GM18505 (cell line): ENCODE data around the gene TRERF1.
"Not testable (repeated sequence)": the region's sequence is repeated elsewhere in the genome, so short reads cannot be mapped to it uniquely, and the experiment has no call there.

ENCODE experiments used
- ATAC-seq: cut with Tn5 transposase; IDR thresholded peaks from one replicate; pipeline ENCODE4 v1.9.1; 2021; ENCODE audit not compliant: unreplicated experiment
- POLR2A ChIP-seq: IDR thresholded peaks from 4 replicates; pipeline ENCODE4 v1.6.1; 2011; ENCODE audit warnings: borderline replicate concordance; ENCODE audit not compliant: insufficient read depth, insufficient read length; ENCODE audit errors: extremely low read depth

TRERF1 gene

GRCh38 chr6:42226161-42226611, 225.5 kb downstream of the TRERF1 start:
- no peak for TF ChIP-seq POLR2A
- ATAC-seq: no peak

DNA sequence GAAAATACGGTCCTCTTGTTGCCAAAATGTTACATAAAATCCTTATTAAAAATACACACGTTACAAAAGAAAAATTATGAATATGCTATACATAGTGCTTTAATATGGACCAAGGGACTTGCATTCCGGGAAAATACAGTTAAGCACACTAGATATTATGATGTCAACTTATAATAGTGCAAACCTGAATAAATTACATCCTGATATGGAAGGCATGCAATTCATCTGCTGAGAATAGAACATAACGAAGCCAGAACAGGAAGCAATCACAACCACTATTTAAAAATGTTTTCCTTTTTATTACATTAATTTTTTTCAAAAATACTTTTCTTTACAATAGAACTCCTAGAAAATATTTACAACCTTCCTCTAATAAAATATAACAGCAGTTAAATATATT, 226.3 kb downstream of the TRERF1 start:
- no peak for TF ChIP-seq POLR2A
- ATAC-seq: no peak

GRCh38 chr6:42225029-42225339, 226.7 kb downstream of the TRERF1 start:
- no peak for ATAC-seq
- TF ChIP-seq POLR2A: no peak

GRCh38 chr6:42224222-42225028, 227.3 kb downstream of the TRERF1 start:
- no peak for TF ChIP-seq POLR2A
- ATAC-seq: peak; percentile 89

DNA sequence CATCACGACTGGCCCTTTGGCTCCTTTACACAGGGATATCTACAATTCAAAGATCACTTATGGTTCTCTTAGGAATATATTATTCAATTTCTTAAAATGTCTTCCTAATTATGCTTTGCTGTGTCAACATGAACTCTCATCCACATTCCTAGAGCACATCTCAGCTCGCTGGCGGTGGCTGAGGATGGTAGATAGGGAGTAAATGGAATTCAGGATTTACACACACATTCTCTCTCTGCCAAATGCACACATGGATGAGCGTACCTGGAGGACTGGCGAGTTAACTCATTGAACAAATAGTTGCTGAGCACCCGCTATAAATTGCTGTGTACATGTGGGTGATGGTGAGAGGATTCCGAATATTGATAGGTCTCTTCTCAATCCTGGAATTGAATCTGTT, 229.3 kb downstream of the TRERF1 start:
- no peak for ATAC-seq

DNA sequence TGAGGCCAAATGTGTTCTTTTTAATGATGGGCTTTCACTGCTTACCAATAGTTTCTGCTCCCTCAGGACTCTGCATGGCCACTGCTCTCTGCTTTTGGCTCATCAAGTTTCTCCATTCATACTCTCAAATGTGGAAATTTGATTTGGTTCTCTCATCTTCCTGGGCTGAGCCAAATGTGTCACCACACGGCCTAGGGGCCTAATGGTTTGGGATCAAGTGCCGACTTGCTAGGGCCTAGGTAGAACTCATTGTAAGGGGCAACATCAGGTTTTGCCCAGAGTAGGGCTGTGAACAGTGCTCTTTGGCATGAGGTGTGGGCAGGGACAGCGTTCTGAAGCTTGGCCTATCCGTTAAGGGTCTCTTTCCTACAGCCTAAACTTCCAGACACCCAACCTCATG, 230.2 kb downstream of the TRERF1 start:
- no peak for TF ChIP-seq POLR2A
- no peak for ATAC-seq

More for the DNA sequence above, 229.3 kb downstream of the TRERF1 start:
- TF ChIP-seq POLR2A: no peak

DNA sequence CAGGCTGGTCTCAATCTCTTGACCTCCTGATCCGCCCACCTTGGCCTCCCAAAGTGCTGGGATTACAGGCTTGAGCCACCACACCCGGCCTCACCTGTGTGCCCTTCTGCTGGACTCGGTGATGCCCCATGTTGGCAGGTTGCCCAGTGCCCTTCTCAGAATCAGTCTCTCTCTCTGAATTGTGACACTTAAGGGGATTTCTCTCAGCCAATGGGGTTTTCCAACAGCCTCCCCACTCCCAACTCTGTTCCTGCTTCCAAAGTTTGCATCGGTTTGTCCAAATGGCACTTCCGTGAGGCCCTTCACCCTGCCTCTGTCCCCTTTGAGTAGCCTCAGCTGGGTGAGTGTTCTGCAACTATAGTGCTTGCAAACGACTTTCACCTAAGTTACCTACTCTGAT, 230.9 kb downstream of the TRERF1 start:
- TF ChIP-seq POLR2A: no peak
- no peak for ATAC-seq

- ATAC-seq: peak; percentile 89
- TF ChIP-seq POLR2A: peak; percentile 95
Observed at GRCh38 chr6:42217519-42218367, 234.0 kb downstream of the TRERF1 start, which contains the start of gene MRPS10. Gene MRPS10, minus strand, starts transcription at chr6:42217861. Its CDS starts 12 bp downstream, at chr6:42217849.

DNA sequence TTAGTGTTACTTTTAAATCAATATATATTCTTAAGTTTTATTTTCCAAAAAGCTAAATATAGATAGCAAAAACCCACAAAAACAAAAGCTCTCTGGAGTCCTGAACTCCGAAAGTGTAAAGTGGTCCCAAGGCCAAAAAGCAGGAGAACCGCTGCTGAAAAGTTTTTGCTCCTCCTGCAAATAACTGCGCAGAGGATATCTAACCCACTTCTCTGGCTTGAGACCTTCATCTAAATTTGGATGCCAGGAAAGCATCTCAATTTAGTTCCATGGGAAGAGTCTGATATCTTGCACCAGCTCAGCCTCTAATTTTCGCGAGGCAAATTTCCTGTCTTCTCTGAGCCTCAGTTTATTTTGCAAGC, 234.6 kb downstream of the TRERF1 start:
- no peak for TF ChIP-seq POLR2A
- no peak for ATAC-seq

- not testable (repeated sequence) for ATAC-seq
Observed at GRCh38 chr6:42216495-42216894, 235.2 kb downstream of the TRERF1 start.

DNA sequence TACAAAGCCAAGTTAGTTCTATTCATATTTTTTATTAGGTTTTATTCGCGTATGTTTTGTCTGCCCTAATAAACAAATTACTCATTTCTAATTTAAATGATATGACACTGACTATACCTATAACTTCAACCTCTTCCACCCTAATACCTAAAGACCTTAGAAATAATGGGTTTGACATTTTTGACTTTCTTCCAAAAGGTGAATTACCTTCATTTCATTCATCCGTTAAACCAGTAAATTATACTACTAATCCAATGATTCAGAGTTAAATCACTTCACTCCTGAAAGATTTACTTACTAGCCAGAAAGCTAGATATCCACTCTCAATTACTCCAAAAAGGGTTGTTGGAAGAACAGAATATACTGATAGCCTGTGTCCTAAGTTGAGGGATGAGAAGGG, 239.3 kb downstream of the TRERF1 start:
- no peak for TF ChIP-seq POLR2A
- no peak for ATAC-seq

GRCh38 chr6:42211726-42212125, 240.0 kb downstream of the TRERF1 start:
- no peak for ATAC-seq
- no peak for TF ChIP-seq POLR2A

- TF ChIP-seq POLR2A: no peak
- ATAC-seq: no peak
Observed at GRCh38 chr6:42210551-42210950, 241.2 kb downstream of the TRERF1 start.

DNA sequence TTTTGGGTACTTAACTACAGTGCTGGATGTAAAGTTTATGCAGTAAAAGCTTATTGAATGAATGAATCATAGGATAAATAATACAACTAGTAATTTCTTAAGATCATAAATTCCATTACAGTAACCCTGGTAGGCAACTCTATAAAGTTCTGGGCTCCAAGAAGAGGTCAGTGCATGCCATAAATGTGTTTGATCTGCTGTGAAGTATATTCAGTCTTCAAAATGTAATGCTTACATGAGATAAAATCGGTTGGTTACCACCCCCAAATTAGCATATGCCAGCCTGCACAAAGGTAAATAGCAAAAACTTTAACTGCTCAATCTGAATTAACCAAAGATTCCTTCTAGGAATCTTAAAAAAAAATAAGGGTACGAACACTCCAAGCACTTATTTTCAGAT, 244.2 kb downstream of the TRERF1 start:
- ATAC-seq: not testable (repeated sequence)
